NCI-H524 (cell line): ENCODE results near the gene CACNA1H.

Source experiments
- DNase-seq, 2 experiments: peaks; one replicate each; lab custom pipeline; 2025; lab: John Stamatoyannopoulos, UW

CACNA1H gene

DNA sequence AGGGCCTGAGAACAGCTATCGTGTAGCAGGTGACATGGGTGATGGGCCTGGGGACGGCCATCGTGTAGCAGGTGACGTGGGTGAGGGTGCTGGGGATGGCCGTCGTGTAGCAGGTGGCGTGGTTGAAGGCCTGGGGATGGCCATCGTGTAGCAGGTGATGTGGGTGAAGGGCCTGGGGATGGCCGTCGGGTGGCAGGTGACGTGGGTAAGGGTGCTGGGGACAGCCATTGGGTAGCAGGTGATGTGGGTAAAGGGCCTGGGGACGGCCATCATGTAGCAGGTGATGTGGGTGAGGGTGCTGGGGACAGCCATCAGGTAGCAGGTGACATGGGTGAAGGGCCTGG is 118.4 kb downstream of the CACNA1H start:
- DNase-seq = no peak
